Measurements from ENCODE around the gene LASP1. TPM values are rescaled to one million over a fixed set of nuclear protein-coding genes. Genes with fewer than 3 reads are reported as not detected.

The LASP1 gene
- polyA plus RNA-seq, 1 of the 3 experiments (the other 2 are of a cell fraction): 102 TPM

GRCh38 chr17:38891441-38891840 is 21.6 kb downstream of the LASP1 start:
- Histone ChIP-seq H3K36me3 (replicated peaks in 1 of 2; ENCODE audit: control insufficient read depth in 1 of 2, insufficient read depth in 2 of 2, low read length in 1 of 2) (peaks cover 38 to 60% of the 10 kb centered on the region in 2 experiments), H3K9me3 (no peaks in the 10 kb centered on the region), H4K20me1 (ENCODE audit: insufficient read depth) (peaks cover 77% of the 10 kb centered on the region), H3K9me2 (no peaks in the 10 kb centered on the region), H3K27ac (ENCODE audit: low read depth in 2 of 2, low read length in 1 of 2) (no peak overlapping the region), H3K4me3 (ENCODE audit: low read depth in 2 of 2, low read length in 1 of 2) (no peak overlapping the region), H3K27me3 (ENCODE audit: insufficient read depth) (no peaks in the 10 kb centered on the region), H3K9ac (no peak overlapping the region), H3K4me1 (ENCODE audit: control insufficient read depth in 1 of 2, insufficient read depth in 2 of 2, low read depth in 1 of 2, low read length in 1 of 2) (peaks cover 0 to 12% of the 10 kb centered on the region in 2 experiments; a peak in 1 of 4 replicates), H3K79me2 (ENCODE audit: insufficient read depth) (peaks cover 87% of the 10 kb centered on the region), H2AFZ (ENCODE audit: low read depth) (no peak overlapping the region), H3F3A (replicated peaks; ENCODE audit: insufficient read depth) (peaks cover 7% of the 10 kb centered on the region), H3K4me2 (no peak overlapping the region)
- ChIA-PET POLR2A (no interaction called here), CTCF (no interaction called here)
- no peak for DNase-seq
- no peak for TF ChIP-seq JUND (IDR thresholded peaks at IDR 0.05)
- TF ChIP-seq PBX3 (IDR thresholded peaks at IDR 0.05): no peak
- TF ChIP-seq RAD21 (IDR thresholded peaks at IDR 0.05; ENCODE audit: low read length): no peak
- 94% methylated on average over 8 of the region's 8 CpGs for WGBS (ENCODE audit: low lambda C conversion rate)

GRCh38 chr17:38892083-38892482 is 22.2 kb downstream of the LASP1 start:
- POLR2A ChIA-PET: no interaction called here

More at GRCh38 chr17:38892083-38892482, 22.2 kb downstream of the LASP1 start:
- DNase-seq: no peak
- Histone ChIP-seq H3K79me2 (ENCODE audit: insufficient read depth) (peaks cover 86% of the 10 kb centered on the region), H3K27ac (ENCODE audit: low read depth in 2 of 2, low read length in 1 of 2) (no peak overlapping the region), H3K9me2 (no peaks in the 10 kb centered on the region), H4K20me1 (ENCODE audit: insufficient read depth) (peaks cover 77% of the 10 kb centered on the region), H3K9ac (no peak overlapping the region), H3K9me3 (no peaks in the 10 kb centered on the region), H3K4me3 (ENCODE audit: low read depth in 2 of 2, low read length in 1 of 2) (no peak overlapping the region), H3K27me3 (ENCODE audit: insufficient read depth) (no peaks in the 10 kb centered on the region), H3K4me1 (ENCODE audit: control insufficient read depth in 1 of 2, insufficient read depth in 2 of 2, low read depth in 1 of 2, low read length in 1 of 2) (peaks cover 0 to 19% of the 10 kb centered on the region in 2 experiments; a peak in 1 of 4 replicates), H2AFZ (ENCODE audit: low read depth) (no peak overlapping the region), H3F3A (replicated peaks; ENCODE audit: insufficient read depth) (peaks cover 9% of the 10 kb centered on the region), H3K36me3 (replicated peaks in 1 of 2; ENCODE audit: control insufficient read depth in 1 of 2, insufficient read depth in 2 of 2, low read length in 1 of 2) (peaks cover 38 to 60% of the 10 kb centered on the region in 2 experiments), H3K4me2 (no peak overlapping the region)
- CTCF ChIA-PET: no interaction called here
- TF ChIP-seq MXI1 (IDR thresholded peaks at IDR 0.05; ENCODE audit: low read depth, low read length): no peak
- TF ChIP-seq ZBTB33 (IDR thresholded peaks at IDR 0.05; ENCODE audit: borderline replicate concordance, low read depth): no peak
- no peak for TF ChIP-seq PBX3 (IDR thresholded peaks at IDR 0.05)
- no peak for TF ChIP-seq FOXM1 (IDR thresholded peaks at IDR 0.05; ENCODE audit: low read depth)
- no peak for TF ChIP-seq ELF1 (IDR thresholded peaks at IDR 0.05)
- 89% methylated on average over 4 of the region's 4 CpGs for WGBS (ENCODE audit: low lambda C conversion rate)

Measured in SK-N-SH (cell line).